Neural crest cell (in vitro differentiated cells): ENCODE measurements around the gene FNBP1L. TPM values are rescaled to one million over a fixed set of nuclear protein-coding genes. Genes with fewer than 3 reads are reported as not detected.

Experiments used
- DNase-seq: peaks from one replicate; pipeline ENCODE4 v3.0.0; 2021; ENCODE audit warnings: low read depth, mixed read lengths, low spot score
- H3K27ac Mint-ChIP-seq: one replicate; pipeline ENCODE4 v1.8.0; 2021; ENCODE audit warnings: mild to moderate bottlenecking, mixed read lengths; ENCODE audit not compliant: unreplicated experiment
- H3K27me3 Mint-ChIP-seq: 2 replicates; pipeline ENCODE4 v1.8.0; 2021; ENCODE audit warnings: low read depth, mild to moderate bottlenecking, mixed read lengths
- H3K36me3 Mint-ChIP-seq: 2 replicates; pipeline ENCODE4 v1.8.0; 2021; ENCODE audit warnings: low read depth, mild to moderate bottlenecking, mixed read lengths
- H3K4me1 Mint-ChIP-seq: 2 replicates; pipeline ENCODE4 v1.8.0; 2021; ENCODE audit warnings: mixed read lengths
- H3K4me3 Mint-ChIP-seq: one replicate; pipeline ENCODE4 v1.8.0; 2021; ENCODE audit warnings: mild to moderate bottlenecking, mixed read lengths
- H3K9me3 Mint-ChIP-seq: 2 replicates; pipeline ENCODE4 v1.8.0; 2021; ENCODE audit warnings: mixed read lengths
- total RNA-seq: library from RNA; stranded (reverse); gene quantifications from 2 replicates; pipeline ENCODE4 v1.2.1, GENCODE V29; 2021
- TF ChIP-seq, protein P1 (sequence below): fragments of 200-600 bp; sonication (generic); conservative IDR thresholded peaks from 2 replicates; pipeline ENCODE4 v1.5.0; 2021; ENCODE audit warnings: antibody characterized with exemption, mild to moderate bottlenecking

FNBP1L gene
- total RNA-seq, 1 donor from 2014 or later, result 60.9 TPM

DNA sequence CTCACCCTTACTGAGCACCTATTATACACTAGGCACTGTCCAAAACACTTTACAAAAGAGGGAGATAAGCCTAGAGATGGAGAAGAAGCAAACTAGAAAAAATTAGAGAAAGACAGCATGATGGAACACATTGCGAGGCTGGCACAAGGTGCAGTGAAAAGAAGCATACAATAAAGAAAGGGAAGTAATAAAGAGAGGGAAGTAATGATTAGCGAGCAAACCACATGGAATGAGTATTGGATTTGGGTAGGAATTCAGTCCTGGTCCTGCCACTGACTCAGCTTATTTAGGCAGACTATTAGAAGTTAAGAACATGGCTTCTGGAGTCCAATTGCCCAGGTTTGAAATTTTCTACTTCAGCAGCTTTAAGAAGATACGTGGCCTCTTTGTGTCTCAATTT is 32.6 kb upstream of the FNBP1L start:
- Mint-ChIP-seq H3K27ac (no peak overlapping the region), H3K4me3 (no peak overlapping the region), H3K27me3 (no peaks in the 10 kb centered on the region), H3K36me3 (no peaks in the 10 kb centered on the region), H3K9me3 (peaks cover 5% of the 10 kb centered on the region), H3K4me1 (peaks cover 4% of the 10 kb centered on the region)
- no peak for DNase-seq
- TF ChIP-seq, protein P1, sequence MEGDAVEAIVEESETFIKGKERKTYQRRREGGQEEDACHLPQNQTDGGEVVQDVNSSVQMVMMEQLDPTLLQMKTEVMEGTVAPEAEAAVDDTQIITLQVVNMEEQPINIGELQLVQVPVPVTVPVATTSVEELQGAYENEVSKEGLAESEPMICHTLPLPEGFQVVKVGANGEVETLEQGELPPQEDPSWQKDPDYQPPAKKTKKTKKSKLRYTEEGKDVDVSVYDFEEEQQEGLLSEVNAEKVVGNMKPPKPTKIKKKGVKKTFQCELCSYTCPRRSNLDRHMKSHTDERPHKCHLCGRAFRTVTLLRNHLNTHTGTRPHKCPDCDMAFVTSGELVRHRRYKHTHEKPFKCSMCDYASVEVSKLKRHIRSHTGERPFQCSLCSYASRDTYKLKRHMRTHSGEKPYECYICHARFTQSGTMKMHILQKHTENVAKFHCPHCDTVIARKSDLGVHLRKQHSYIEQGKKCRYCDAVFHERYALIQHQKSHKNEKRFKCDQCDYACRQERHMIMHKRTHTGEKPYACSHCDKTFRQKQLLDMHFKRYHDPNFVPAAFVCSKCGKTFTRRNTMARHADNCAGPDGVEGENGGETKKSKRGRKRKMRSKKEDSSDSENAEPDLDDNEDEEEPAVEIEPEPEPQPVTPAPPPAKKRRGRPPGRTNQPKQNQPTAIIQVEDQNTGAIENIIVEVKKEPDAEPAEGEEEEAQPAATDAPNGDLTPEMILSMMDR, result no peak

DNA sequence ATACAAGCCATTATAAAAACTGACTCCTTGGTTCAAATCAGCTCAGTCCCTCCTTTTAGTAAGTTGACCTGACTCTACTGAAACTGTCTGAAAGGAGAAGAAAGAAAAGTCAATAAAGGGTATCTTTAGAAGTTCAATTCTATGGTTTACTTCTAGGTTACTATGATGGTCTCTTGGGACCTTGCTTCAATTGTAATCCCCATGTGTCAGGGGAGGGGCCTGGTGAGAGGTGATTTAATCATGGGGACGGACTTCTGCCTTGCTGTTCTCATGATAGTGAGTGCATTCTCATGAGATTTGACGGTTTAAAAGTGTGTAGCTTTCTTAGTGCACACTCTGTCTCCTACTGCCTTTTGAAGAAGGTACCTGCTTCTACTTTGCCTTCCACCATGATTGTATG is 31.7 kb upstream of the FNBP1L start:
- no peaks in the 10 kb centered on the region for H3K27me3 Mint-ChIP-seq

DNA sequence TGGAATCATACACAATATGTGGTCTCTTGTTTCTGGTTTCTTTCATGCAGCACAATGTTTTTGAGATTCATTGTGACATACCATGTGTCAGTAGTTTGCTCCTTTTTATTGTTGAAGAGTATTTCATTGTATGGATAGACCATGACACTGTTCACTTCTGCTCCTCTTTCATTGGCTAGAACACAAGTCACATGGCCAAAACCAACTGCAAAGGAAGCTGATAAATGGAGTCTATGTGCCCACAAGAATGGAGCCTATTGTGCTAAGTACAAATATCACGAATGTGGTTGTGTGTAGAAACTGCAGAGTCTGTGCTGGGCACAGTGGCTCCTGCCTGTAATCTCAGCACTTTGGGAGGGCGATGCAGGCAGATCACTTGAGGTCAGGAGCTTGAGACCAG is 28.6 kb upstream of the FNBP1L start:
- no peak overlapping the region for H3K27ac Mint-ChIP-seq
- H3K27me3 Mint-ChIP-seq, result no peaks in the 10 kb centered on the region
- peaks cover 4% of the 10 kb centered on the region for H3K4me1 Mint-ChIP-seq
- DNase-seq, result no peak
- H3K4me3 Mint-ChIP-seq, result no peak overlapping the region
- TF ChIP-seq, protein P1, result no peak
- no peaks in the 10 kb centered on the region for H3K36me3 Mint-ChIP-seq
- H3K9me3 Mint-ChIP-seq, result peaks cover 5% of the 10 kb centered on the region

More for the DNA sequence above, 31.7 kb upstream of the FNBP1L start:
- H3K27ac Mint-ChIP-seq, result no peak overlapping the region
- peaks cover 4% of the 10 kb centered on the region for H3K4me1 Mint-ChIP-seq
- H3K9me3 Mint-ChIP-seq, result peaks cover 5% of the 10 kb centered on the region
- TF ChIP-seq, protein P1, result no peak
- no peak overlapping the region for H3K4me3 Mint-ChIP-seq
- DNase-seq, result no peak
- H3K36me3 Mint-ChIP-seq, result no peaks in the 10 kb centered on the region

DNA sequence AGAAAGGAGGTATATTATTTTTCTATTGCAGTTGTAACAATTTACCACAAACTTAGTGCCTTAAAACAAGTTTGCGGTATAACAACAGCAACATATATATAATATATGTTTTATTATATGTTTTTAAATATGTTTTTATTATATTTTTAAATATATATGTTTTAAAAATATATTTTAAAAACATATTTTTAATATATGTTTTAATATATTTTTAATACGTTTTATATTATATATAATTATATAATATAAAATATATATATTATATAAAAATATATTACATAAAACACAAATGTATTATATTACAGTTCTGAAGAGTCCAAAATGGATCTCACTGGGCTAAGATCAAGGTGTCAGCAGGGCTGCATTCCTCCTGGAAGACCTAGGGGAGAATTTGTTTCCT is 27.5 kb upstream of the FNBP1L start:
- TF ChIP-seq, protein P1, result no peak
- Mint-ChIP-seq H3K9me3 (peaks cover 5% of the 10 kb centered on the region), H3K27me3 (no peaks in the 10 kb centered on the region), H3K36me3 (no peaks in the 10 kb centered on the region), H3K27ac (no peak overlapping the region), H3K4me1 (peaks cover 4% of the 10 kb centered on the region), H3K4me3 (no peak overlapping the region)
- DNase-seq, result no peak

DNA sequence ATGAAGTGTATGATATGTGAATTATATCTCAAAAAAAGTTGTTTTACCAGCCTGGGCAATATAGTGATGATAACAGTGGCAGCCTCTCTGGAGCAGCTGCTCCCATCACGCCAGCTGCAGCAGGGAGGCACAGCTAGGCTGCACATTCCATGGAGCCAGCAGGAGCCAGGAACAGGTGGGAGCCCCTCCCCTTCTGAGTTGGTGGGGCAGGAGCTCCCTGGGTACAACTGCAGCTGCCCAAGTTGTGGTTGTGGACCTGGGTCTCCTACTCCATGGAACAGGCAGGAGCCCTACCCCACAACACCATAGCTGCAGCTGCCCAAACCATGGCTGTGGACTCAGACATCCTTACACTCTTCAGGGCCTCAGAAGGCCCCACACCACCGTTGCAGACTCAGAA is 21.7 kb upstream of the FNBP1L start:
- Mint-ChIP-seq H3K36me3 (no peaks in the 10 kb centered on the region), H3K9me3 (no peaks in the 10 kb centered on the region), H3K27ac (no peak overlapping the region), H3K4me1 (no peaks in the 10 kb centered on the region), H3K4me3 (no peak overlapping the region), H3K27me3 (no peaks in the 10 kb centered on the region)
- TF ChIP-seq, protein P1, result no peak
- no peak for DNase-seq

DNA sequence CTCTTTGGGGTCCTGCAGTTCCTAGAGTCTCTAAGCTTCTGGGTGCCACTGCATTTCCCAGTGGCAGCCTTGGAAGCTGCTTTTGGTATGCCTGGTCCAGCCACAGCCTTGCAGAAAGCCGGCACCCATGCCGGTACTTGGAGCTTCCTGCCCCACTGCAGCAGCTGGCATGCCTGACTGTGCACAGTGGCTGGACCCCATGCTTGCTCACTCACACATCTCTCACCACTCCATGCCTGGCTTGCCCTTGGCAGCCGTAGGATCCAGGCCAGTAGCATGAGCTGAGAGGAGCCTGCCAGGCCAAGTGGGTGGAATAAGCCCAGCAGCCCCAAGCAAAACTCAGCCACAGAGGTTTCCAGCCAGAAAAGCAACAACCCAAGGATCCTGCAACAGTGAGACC is 20.3 kb upstream of the FNBP1L start:
- no peaks in the 10 kb centered on the region for H3K9me3 Mint-ChIP-seq
- no peak overlapping the region for H3K27ac Mint-ChIP-seq
- DNase-seq, result no peak
- H3K4me3 Mint-ChIP-seq, result no peak overlapping the region
- TF ChIP-seq, protein P1, result no peak
- H3K36me3 Mint-ChIP-seq, result no peaks in the 10 kb centered on the region
- H3K4me1 Mint-ChIP-seq, result no peaks in the 10 kb centered on the region
- no peaks in the 10 kb centered on the region for H3K27me3 Mint-ChIP-seq
